Renal pelvis (tissue), 4 donors: ENCODE measurements around the gene RTL1. TPM values are rescaled to one million over a fixed set of nuclear protein-coding genes. Genes with fewer than 3 reads are reported as not detected.

Experiments used
- DNase-seq: peaks from one replicate; pipeline ENCODE4 v3.0.0-alpha.2; 2013
- polyA plus RNA-seq, 3 donors: library from polyadenylated mRNA; unstranded; fragments of 120-200 nt; gene quantifications; one replicate each; pipeline ENCODE4 v1.2.1, GENCODE V29; 2013; ENCODE audit not compliant: insufficient read length in 3 of 3

RTL1 gene
- polyA plus RNA-seq, 3 donors, result 0.10 to 0.13 TPM; not detected in 1

GRCh38 chr14:100882026-100882967, 21.2 kb downstream of the RTL1 start:
- DNase-seq, result no peak

GRCh38 chr14:100881211-100882025, 22.1 kb downstream of the RTL1 start:
- DNase-seq, result no peak

GRCh38 chr14:100880271-100881101, 23.0 kb downstream of the RTL1 start:
- no peak for DNase-seq

GRCh38 chr14:100879782-100880181, 23.7 kb downstream of the RTL1 start:
- DNase-seq, result no peak

- no peak for DNase-seq
Observed at GRCh38 chr14:100879194-100879593, 24.3 kb downstream of the RTL1 start.

GRCh38 chr14:100878271-100879146, 25.0 kb downstream of the RTL1 start:
- no peak for DNase-seq

GRCh38 chr14:100875861-100876590, 27.5 kb downstream of the RTL1 start:
- DNase-seq, result no peak

GRCh38 chr14:100875126-100875525, 28.4 kb downstream of the RTL1 start:
- DNase-seq, result no peak

GRCh38 chr14:100874411-100875091, 29.0 kb downstream of the RTL1 start:
- DNase-seq, result no peak

- DNase-seq, result no peak
Observed at GRCh38 chr14:100874051-100874410, 29.5 kb downstream of the RTL1 start.

- DNase-seq, result no peak
Observed at GRCh38 chr14:100873096-100873482, 30.4 kb downstream of the RTL1 start.

- no peak for DNase-seq
Observed at GRCh38 chr14:100872259-100873095, 31.0 kb downstream of the RTL1 start.

GRCh38 chr14:100871234-100872186, 32.0 kb downstream of the RTL1 start:
- no peak for DNase-seq

- no peak for DNase-seq
Observed at GRCh38 chr14:100868621-100869370, 34.7 kb downstream of the RTL1 start.

GRCh38 chr14:100867631-100868315, 35.7 kb downstream of the RTL1 start:
- DNase-seq, result no peak
